Nephron progenitor cell (in vitro differentiated cells): Measurements from ENCODE around the gene NXNL1.
"Not testable (repeated sequence)": the region's sequence is repeated elsewhere in the genome, so short reads cannot be mapped to it uniquely, and the experiment has no call there.

Experiments
- DNase-seq: peaks from one replicate; pipeline ENCODE4 v3.0.0; 2021
- H3K27ac Mint-ChIP-seq: 2 replicates; pipeline ENCODE4 v1.8.0; 2021; ENCODE audit warnings: mild to moderate bottlenecking, moderate library complexity, mixed read lengths
- H3K27me3 Mint-ChIP-seq: 2 replicates; pipeline ENCODE4 v1.8.0; 2021; ENCODE audit warnings: mild to moderate bottlenecking, low read depth, mixed read lengths; ENCODE audit not compliant: poor library complexity
- H3K36me3 Mint-ChIP-seq: 2 replicates; pipeline ENCODE4 v1.8.0; 2021; ENCODE audit warnings: low read depth, mixed read lengths
- H3K4me1 Mint-ChIP-seq: 2 replicates; pipeline ENCODE4 v1.8.0; 2021; ENCODE audit warnings: mixed read lengths
- H3K4me3 Mint-ChIP-seq: 2 replicates; pipeline ENCODE4 v1.8.0; 2021; ENCODE audit warnings: mild to moderate bottlenecking, moderate library complexity, mixed read lengths
- H3K9me3 Mint-ChIP-seq: 2 replicates; pipeline ENCODE4 v1.8.0; 2021; ENCODE audit warnings: mild to moderate bottlenecking, moderate library complexity, mixed read lengths
- TF ChIP-seq, protein P1 (sequence below): fragments of 200-600 bp; sonication (generic); IDR thresholded peaks from 2 replicates; pipeline ENCODE4 v1.5.0; 2021; ENCODE audit warnings: antibody characterized with exemption

Gene NXNL1, protein sequence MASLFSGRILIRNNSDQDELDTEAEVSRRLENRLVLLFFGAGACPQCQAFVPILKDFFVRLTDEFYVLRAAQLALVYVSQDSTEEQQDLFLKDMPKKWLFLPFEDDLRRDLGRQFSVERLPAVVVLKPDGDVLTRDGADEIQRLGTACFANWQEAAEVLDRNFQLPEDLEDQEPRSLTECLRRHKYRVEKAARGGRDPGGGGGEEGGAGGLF

DNA sequence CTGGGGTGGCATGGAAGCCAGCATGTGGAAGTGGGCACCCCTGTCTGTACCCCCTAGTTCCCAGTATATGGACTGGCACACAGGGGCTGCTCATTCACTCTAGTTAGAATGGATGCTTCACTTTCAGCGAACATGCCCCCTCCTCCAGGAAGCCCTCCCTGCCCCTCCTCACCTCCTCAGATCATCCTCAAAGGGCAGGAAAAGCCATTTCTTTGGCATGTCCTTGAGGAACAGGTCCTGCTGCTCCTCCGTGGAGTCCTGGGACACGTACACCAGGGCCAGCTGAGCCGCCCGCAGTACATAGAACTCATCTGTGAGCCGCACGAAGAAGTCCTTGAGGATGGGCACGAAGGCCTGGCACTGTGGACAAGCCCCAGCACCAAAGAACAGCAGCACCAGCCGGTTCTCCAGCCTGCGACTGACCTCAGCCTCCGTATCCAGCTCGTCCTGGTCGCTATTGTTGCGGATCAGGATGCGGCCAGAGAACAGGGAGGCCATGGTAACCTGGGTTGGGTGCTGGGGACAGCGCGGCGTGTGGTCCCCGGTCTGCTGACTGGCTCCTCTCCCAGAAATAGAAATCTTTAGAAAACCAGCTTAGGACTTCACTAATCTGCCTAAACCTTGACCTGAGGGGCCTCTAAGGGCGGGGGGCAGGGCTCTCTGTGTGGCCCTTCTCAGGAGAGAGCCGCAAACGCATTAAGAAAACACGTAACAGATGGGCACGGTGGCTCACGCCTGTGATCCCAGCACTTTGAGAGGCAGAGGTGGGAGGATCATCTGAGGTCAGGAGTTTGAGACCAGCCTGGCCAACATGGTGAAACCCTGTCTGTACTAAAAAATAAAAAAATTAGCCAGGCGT is at the start of gene NXNL1:
NXNL1 (minus strand) TSS at position 555 of the 859 bp plus-strand sequence; CDS start at position 498, 57 bp downstream.
- peaks cover 4% of the 10 kb centered on the region for H3K4me1 Mint-ChIP-seq
- H3K27me3 Mint-ChIP-seq = peaks cover 72% of the 10 kb centered on the region
- H3K9me3 Mint-ChIP-seq = no peaks in the 10 kb centered on the region
- H3K4me3 Mint-ChIP-seq = no peak within 1 kb of the TSS
- H3K36me3 Mint-ChIP-seq = no peaks in the 10 kb centered on the region
- H3K27ac Mint-ChIP-seq = no peak within 1 kb of the TSS
- TF ChIP-seq, protein P1, sequence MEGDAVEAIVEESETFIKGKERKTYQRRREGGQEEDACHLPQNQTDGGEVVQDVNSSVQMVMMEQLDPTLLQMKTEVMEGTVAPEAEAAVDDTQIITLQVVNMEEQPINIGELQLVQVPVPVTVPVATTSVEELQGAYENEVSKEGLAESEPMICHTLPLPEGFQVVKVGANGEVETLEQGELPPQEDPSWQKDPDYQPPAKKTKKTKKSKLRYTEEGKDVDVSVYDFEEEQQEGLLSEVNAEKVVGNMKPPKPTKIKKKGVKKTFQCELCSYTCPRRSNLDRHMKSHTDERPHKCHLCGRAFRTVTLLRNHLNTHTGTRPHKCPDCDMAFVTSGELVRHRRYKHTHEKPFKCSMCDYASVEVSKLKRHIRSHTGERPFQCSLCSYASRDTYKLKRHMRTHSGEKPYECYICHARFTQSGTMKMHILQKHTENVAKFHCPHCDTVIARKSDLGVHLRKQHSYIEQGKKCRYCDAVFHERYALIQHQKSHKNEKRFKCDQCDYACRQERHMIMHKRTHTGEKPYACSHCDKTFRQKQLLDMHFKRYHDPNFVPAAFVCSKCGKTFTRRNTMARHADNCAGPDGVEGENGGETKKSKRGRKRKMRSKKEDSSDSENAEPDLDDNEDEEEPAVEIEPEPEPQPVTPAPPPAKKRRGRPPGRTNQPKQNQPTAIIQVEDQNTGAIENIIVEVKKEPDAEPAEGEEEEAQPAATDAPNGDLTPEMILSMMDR = no peak
- no peak for DNase-seq

DNA sequence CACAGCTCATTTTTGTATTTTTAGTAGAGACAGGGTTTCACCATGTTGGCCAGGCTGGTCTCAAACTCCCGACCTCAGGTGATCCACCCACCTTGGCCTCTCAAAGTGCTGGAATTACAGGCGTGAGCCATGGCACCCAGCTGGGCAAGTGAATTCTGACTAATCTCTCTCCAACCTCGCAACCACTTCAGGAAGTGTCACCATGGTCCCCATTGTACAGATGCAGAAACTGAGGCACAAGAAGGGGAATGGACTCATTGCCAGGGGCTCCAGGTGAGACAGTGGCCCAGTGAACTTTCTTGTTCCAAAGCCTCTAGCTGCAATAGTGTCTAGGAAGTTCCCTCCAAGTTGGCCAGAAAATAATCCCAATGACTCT is 47.8 kb upstream of the NXNL1 start:
- peaks cover 30% of the 10 kb centered on the region for H3K4me1 Mint-ChIP-seq
- peak overlapping the region; percentile 39 for H3K27ac Mint-ChIP-seq
- H3K4me3 Mint-ChIP-seq, H3K27me3 Mint-ChIP-seq, DNase-seq, H3K9me3 Mint-ChIP-seq: not testable (repeated sequence)
- H3K36me3 Mint-ChIP-seq = peaks cover 12% of the 10 kb centered on the region

DNA sequence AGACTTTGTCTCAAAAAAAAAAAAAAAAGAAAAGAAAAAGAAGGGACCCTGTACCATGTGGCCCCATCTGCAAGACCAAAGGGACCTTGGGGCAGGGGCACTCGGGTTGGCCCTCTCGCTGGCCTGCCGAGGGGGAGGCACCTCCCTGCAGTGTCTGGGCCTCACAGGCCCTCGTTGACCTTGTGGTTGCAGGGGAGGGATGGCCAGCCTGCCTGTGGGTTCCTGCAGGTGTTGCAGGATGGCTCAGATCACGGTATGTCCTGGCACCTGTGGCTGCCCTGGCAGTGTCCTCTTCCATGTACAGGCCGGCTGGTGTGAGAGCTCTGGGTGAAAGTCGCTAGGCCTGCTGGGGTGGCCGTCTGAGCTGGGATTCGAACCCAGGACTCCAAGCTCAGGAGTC is 46.0 kb upstream of the NXNL1 start:
- H3K27me3 Mint-ChIP-seq = peaks cover 6% of the 10 kb centered on the region
- no peaks in the 10 kb centered on the region for H3K9me3 Mint-ChIP-seq
- no peak overlapping the region for H3K4me3 Mint-ChIP-seq
- H3K27ac Mint-ChIP-seq = no peak overlapping the region
- H3K4me1 Mint-ChIP-seq = peaks cover 20% of the 10 kb centered on the region
- H3K36me3 Mint-ChIP-seq = peaks cover 13% of the 10 kb centered on the region
- TF ChIP-seq, protein P1 = no peak
- DNase-seq = no peak

DNA sequence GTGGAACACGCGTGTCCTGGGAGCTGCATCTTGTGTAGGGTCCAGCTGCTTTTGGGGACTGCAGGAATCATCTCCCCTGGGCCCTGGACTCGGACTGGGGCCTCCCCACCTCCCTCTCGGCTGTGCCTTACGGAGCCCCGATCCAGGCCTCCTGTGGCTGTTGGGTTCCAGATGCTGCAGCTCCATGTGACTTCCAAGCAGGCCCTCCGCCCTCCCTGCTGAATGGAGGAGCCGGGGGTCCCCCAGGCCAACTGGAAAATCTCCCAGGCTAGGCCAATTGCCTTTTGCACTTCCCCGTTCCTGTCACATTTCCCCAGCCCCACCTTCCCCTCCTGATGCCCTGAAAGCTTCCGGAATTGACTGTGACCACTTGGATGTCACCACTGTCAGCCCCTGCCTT is 44.5 kb upstream of the NXNL1 start:
- Mint-ChIP-seq H3K4me3 (no peak overlapping the region), H3K27me3 (peaks cover 3% of the 10 kb centered on the region), H3K36me3 (peaks cover 13% of the 10 kb centered on the region), H3K4me1 (peaks cover 9% of the 10 kb centered on the region), H3K27ac (no peak overlapping the region), H3K9me3 (no peaks in the 10 kb centered on the region)
- TF ChIP-seq, protein P1 = no peak
- no peak for DNase-seq

DNA sequence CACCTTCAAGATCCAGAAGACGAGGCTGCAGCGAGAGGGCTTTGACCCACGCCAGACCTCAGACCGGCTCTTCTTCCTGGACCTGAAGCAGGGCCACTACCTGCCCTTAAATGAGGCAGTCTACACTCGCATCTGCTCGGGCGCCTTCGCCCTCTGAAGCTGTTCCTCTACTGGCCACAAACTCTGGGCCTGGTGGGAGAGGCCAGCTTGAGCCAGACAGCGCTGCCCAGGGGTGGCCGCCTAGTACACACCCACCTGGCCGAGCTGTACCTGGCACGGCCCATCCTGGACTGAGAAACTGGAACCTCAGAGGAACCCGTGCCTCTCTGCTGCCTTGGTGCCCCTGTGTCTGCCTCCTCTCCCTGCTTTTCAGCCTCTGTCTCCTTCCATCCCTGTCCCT is 43.7 kb upstream of the NXNL1 start:
- no peak overlapping the region for H3K27ac Mint-ChIP-seq
- TF ChIP-seq, protein P1 = no peak
- peaks cover 13% of the 10 kb centered on the region for H3K36me3 Mint-ChIP-seq
- H3K4me3 Mint-ChIP-seq = no peak overlapping the region
- peaks cover 3% of the 10 kb centered on the region for H3K27me3 Mint-ChIP-seq
- no peak for DNase-seq
- peaks cover 15% of the 10 kb centered on the region for H3K4me1 Mint-ChIP-seq
- no peaks in the 10 kb centered on the region for H3K9me3 Mint-ChIP-seq

DNA sequence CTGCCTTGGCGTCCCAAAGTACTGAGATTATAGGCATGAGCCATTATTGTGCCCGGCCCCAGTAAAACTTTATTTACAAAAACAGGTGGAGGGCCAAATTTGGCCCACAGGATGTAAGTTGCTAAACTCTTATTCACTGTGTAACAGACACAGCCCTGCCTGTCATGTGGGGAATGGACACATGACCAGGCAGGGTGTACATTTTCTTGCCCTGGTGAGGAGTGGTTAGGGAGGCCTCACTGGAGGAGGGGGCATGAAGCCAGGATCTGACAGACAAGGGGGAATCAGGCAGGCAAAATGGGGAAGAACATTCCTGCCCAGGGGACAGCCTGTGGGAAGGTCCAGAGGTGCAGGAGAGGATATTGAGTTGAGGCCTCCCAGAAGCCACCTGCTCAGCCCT is 43.3 kb upstream of the NXNL1 start:
- Mint-ChIP-seq H3K36me3 (peaks cover 13% of the 10 kb centered on the region), H3K4me1 (peaks cover 19% of the 10 kb centered on the region), H3K27me3 (peaks cover 3% of the 10 kb centered on the region), H3K4me3 (no peak overlapping the region), H3K9me3 (no peaks in the 10 kb centered on the region), H3K27ac (no peak overlapping the region)
- no peak for DNase-seq
- TF ChIP-seq, protein P1 = no peak
